HG03565 (cell line): Measurements from ENCODE around the gene EFNA1.

Experiments
- ATAC-seq: cut with Tn5 transposase; IDR thresholded peaks from one replicate; pipeline ENCODE4 v1.9.1; 2021; ENCODE audit warnings: mild to moderate bottlenecking, moderate library complexity; ENCODE audit not compliant: unreplicated experiment

EFNA1 gene

DNA sequence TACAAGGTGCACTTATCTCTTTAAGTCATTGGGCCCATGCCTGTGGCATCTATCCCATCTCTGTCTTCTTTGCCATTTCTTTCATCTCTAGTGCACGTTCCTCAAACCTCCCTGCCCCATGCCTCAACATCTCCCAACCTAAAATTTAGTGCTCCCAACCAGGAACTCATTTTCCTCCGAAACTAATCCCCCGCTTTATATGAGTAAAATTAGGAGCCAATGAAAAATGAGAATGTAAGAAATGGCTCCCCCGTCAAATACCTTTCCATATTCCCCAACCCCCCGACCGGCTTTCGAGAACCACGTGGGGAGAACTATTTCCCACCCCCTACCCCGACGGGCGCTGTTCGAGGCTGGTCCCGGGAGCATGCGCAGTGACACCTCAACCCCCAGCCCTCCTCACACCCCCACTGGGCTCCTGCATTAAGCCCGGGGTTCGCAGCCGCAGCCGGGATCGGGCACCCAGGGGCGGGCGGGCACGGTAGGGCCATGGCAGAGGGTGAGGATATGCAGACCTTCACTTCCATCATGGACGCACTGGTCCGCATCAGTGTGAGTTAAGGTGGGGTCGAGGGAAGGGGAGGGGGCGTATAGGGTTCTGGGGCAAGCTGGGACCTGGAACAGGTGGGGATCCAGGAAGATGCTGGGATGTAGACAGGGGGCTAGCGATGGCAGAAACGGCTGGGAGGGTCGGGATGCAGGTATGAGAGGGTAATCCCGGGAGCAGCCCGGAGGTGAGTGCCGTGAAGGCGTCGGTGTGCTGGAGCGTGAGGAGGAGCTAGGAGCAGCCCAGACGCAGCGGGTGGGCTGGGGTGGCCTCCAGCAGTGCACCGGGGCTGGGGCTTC, 46.0 kb downstream of the EFNA1 start, which contains the start of gene TRIM46:
TRIM46 (plus strand) TSS at position 372 of the 846 bp plus-strand sequence; CDS start at position 490, 118 bp downstream.
- ATAC-seq = no peak

- no peak for ATAC-seq
Observed at GRCh38 chr1:155174324-155175280, 46.9 kb downstream of the EFNA1 start.

DNA sequence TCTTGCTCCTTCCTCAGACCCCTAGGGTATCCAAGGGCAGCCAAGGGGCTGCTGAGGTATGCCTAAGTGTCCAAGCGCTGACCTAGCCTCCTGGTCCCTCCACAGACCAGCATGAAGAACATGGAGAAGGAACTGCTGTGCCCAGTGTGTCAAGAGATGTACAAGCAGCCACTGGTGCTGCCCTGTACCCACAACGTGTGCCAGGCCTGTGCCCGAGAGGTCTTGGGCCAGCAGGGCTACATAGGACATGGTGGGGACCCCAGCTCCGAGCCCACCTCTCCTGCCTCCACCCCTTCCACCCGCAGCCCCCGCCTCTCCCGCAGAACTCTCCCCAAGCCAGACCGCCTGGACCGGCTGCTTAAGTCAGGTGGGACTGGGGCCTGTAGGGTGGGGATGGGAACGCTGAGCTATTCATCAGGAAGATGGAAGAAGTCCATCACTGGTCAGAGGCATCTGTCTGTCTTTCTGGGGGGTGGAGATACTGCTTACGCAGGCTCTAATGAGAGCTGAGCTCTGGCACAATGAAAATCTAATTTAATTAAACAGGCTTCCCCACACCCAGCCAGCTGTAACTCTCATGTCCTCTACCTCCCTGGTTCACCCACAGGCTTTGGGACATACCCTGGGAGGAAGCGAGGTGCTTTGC, 47.7 kb downstream of the EFNA1 start:
- ATAC-seq = no peak

DNA sequence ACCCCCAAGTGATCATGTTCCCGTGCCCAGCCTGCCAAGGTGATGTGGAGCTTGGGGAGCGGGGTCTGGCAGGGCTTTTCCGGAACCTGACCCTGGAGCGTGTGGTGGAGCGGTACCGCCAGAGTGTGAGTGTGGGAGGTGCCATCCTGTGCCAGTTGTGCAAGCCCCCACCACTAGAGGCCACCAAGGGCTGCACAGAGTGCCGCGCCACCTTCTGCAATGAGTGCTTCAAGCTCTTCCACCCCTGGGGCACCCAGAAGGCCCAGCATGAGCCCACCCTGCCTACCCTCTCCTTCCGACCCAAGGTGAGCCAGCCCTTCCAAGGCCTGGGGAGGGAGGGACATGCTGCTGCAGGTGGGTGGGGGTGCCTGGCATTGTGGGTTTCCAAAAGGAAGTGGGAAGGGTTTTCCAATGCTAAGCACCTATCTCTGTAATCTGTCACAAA, 48.3 kb downstream of the EFNA1 start:
- no peak for ATAC-seq

GRCh38 chr1:155176544-155177071, 48.9 kb downstream of the EFNA1 start:
- no peak for ATAC-seq

GRCh38 chr1:155177192-155177917, 49.7 kb downstream of the EFNA1 start:
- no peak for ATAC-seq

DNA sequence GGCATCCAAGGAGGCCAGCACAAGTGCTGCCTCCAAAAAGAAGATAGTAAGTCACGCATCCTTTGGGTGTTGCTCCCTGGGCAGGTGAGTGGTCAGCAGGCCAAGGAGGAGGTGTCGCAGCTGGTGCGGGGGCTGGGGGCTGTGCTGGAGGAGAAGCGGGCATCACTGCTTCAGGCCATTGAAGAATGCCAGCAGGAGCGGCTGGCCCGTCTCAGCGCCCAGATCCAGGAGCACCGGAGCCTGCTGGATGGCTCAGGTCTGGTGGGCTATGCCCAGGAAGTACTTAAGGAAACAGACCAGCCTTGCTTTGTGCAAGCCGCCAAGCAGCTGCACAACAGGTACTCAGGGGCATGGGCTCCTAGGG, 50.2 kb downstream of the EFNA1 start:
- ATAC-seq = no peak

- no peak for ATAC-seq
Observed at GRCh38 chr1:155178441-155179111, 50.9 kb downstream of the EFNA1 start.

DNA sequence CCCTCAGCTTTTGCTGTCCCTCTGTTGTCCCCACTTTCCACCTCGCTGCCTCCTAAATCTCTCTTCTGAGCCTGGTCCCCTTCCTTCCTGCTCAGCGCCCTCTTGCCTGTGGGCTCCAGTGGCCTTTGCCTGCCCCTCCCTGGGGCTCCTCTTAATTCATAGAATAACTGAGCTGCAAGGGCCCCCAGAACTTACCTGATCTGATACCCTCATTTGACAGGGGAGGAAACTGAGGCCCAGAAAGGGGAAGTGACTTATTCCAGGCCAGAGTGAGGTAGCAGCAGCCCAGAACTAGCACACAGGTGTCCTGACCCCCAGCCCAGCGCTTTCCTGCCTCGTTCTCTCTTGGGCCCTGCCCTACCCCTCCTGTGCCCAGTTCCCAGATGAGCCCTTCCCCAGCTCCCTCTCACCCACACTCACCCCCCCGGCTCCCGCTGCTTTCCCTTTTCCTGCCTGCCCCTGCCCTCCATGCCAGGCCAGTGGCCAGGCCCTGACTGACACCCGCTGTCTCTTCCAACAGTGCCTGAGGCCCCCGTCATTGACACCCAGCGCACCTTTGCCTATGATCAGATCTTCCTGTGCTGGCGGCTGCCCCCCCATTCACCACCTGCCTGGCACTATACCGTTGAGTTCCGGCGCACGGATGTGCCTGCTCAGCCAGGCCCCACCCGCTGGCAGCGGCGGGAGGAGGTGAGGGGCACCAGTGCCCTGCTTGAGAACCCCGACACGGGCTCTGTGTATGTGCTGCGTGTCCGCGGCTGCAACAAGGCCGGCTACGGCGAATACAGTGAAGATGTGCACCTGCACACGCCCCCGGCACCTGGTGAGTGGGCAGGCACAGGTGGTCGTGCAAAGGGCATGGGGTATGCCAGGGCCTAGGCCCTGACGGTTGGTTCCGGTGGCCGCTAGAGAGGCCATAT, 51.7 kb downstream of the EFNA1 start:
- no peak for ATAC-seq

DNA sequence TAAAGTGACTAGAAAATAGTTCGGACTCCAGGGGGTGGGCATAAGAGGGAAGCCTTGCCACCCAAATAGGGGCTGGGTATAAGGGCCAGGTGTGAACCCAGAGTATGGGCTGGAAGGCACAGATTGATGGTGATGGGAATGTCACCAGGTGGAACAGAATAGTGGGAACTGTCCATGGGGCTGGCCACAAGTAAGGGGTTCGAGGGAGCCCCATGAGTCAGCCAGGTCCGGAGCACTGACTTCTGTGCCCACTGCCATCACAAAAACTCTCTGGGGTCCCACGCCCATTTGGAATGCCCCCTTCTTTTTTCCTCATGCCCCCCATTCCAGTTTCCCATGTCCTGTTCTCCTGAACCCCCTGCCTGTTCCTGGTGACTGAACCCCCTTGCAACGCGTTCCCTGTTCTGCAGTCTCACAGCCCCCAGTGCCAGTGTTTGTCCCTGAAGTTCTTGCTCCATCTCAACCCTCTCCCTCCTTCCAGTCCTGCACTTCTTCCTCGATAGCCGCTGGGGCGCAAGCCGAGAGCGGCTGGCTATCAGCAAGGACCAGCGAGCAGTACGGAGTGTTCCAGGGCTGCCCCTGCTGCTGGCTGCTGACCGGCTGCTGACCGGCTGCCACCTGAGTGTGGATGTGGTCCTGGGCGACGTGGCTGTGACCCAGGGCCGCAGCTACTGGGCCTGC, 53.8 kb downstream of the EFNA1 start:
- no peak for ATAC-seq

- no peak for ATAC-seq
Observed at GRCh38 chr1:155182052-155182550, 54.4 kb downstream of the EFNA1 start.

DNA sequence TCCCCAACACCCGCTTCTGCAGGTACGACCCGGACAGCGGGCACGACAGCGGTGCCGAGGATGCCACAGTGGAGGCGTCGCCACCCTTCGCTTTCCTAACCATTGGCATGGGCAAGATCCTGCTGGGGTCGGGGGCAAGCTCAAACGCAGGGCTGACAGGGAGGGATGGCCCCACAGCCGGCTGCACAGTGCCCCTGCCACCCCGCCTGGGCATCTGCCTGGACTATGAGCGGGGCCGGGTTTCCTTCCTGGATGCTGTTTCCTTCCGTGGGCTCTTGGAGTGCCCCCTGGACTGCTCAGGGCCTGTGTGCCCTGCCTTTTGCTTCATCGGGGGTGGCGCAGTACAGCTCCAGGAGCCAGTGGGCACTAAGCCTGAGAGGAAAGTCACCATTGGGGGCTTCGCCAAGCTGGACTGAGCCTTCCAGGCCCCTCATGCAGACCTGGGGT, 56.1 kb downstream of the EFNA1 start:
- no peak for ATAC-seq

DNA sequence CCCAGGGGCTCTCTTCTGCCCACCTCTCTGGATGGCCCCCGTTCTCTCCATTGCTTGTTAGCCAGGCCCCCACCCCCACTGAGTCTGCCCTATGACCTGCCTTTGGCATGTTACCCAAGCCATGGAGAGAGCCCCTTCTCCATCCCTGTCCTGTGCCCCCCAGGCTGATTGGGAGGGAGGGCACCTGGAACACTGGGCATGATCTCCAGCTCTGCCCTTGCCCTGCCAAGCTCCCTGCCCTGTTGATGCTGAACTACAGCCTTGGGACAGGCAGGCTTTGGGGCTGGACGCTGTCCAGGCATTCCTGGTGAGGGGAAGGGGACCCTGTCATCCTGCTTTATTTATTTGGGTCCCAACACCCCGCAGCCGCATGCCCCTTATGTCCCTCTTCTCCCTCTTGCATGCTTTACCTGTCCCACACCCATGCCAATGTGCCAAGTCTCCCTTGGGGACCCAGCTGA, 56.7 kb downstream of the EFNA1 start:
- no peak for ATAC-seq
